G401 (cell line): Measurements from ENCODE around the gene NKX1-1. TPM values are rescaled to one million over a fixed set of nuclear protein-coding genes. Genes with fewer than 3 reads are reported as not detected.
A peak's percentile ranks its signal among the peaks of the same experiment; 100 is the strongest.
"Not testable (repeated sequence)": the region's sequence is repeated elsewhere in the genome, so short reads cannot be mapped to it uniquely, and the experiment has no call there.

Source experiments
- DNase-seq: peaks from one replicate; pipeline ENCODE4 v3.0.0-alpha.2; 2015; ENCODE audit warnings: low spot score
- in situ Hi-C: cut with HindIII; loops from 2 replicates; pipeline ENCODE4 v1.10.0; 2016; ENCODE audit warnings: low sequenced_read_pairs, mixed read lengths
- total RNA-seq: library from RNA; depleted of rRNA; stranded (reverse); fragments of >200 nt; shearing (Covaris generic); gene quantifications from 2 replicates; pipeline ENCODE4 v1.2.3, GENCODE V29; 2014

The NKX1-1 gene
- total RNA-seq, 1 experiment from 2014 or later = not detected

DNA sequence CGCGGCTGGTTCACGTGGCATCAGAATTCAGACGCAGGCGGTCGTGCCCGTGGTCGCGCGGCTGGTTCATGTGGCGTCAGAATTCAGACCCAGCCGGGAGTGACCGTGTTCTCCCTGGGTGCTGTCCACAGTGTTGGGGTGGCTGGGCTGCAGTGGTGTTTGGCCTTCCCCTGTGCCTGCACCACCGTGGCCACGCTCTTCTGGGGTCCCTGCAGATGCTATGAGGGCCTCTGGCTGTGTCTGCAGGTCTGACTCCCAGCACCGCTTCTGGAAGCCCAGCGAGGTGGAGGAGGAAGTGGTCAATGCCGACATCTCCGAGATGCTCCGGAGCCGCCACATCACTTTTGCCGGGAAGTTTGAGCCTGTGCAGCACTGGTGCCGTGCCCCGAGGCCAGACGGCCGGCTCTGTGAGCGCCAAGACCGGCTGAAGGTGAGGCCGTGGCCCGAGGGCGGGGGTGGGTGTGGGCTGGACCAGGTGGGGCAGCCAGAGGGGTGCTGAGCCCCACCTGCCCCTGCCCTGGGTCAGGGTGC is 26.4 kb downstream of the NKX1-1 start:
- no peak for DNase-seq
- in situ Hi-C loops = no loop called here

DNA sequence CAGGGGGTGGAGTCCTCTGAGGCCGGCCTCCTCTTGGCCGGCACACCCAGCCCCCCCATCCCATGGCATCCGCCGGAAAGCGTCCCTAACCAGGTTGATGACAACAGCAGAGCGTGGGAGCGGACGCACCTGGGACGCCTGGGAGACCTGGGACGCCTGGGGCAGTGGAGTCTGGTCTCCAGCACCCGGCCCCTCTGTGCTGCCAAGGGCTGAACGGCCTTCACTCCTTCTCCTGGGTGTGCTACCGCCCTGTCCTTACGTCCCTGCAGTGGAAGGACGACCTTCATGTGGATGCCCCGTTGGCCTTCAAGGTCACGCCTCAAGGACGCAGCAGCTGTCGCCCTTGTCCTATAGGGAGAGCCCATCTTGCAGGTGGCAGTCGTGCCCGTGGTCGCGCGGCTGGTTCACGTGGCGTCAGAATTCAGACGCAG is 26.9 kb downstream of the NKX1-1 start:
- no peak for DNase-seq
- in situ Hi-C loops = no loop called here

DNA sequence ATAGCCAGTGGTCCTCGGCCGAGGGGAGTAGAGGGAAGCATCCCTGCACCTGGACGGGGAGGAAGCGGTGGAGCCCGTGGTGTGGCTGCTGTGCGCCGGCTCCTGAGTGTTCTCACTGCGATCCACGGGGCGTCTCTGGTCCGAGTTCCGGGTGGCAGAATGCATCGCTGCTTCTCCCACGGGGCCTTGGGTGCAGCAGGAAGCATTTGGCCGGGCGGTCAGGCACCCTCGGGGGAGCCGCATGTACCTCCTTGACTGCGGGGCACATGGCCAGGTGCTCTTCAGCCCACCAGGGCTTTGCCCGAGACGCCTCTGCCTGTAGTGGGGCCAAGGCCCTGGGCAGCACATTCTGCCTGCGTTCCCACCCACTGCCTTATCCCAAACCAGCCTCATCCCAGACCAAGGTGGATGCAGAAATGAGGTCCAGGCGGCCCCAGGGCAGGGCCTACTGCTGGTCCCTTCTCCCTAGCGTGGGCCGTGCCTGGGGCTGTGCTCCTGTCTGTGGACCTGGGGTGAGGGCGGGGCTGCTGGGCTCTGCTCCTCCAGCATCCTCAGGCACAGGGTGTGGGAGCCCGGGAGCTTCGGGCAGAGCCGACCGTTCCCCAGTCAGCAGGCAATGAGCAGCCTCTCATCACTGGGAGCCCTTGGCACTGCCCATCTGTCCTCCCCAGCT is 27.5 kb downstream of the NKX1-1 start:
- no peak for DNase-seq

DNA sequence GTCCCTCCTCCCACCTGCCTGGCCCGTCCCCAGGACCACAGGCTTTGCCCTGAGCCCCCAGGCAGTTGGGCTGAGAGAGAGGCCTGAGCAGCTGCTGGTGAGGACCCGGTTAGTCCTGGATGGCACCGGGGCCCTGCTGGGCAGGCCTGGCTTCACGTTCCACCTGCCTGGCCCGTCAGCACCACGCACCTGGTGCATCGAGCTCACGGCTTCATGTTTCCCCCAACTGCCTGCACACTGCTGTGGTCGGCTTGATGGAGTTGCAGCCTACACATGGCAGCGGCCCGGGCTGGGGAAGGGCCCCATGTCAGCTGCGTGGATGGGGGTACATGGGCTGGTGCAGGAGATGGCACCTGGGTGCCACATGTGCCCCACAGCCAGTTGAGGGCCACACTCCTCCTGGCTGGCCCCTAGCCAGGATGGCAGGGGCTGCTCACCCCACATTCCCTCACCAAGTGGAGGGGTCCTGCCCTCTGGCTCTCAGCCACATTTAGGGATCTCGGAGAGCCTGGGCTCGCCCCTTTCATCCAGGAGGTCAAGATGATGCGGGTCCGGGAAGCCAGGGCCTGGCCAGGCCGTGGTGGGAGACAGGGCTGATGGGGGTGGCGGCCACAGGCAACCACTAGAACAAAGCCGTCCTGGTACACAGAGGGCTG is 28.5 kb downstream of the NKX1-1 start:
- in situ Hi-C loops = no loop called here

More for the DNA sequence above, 27.5 kb downstream of the NKX1-1 start:
- in situ Hi-C loops = no loop called here

DNA sequence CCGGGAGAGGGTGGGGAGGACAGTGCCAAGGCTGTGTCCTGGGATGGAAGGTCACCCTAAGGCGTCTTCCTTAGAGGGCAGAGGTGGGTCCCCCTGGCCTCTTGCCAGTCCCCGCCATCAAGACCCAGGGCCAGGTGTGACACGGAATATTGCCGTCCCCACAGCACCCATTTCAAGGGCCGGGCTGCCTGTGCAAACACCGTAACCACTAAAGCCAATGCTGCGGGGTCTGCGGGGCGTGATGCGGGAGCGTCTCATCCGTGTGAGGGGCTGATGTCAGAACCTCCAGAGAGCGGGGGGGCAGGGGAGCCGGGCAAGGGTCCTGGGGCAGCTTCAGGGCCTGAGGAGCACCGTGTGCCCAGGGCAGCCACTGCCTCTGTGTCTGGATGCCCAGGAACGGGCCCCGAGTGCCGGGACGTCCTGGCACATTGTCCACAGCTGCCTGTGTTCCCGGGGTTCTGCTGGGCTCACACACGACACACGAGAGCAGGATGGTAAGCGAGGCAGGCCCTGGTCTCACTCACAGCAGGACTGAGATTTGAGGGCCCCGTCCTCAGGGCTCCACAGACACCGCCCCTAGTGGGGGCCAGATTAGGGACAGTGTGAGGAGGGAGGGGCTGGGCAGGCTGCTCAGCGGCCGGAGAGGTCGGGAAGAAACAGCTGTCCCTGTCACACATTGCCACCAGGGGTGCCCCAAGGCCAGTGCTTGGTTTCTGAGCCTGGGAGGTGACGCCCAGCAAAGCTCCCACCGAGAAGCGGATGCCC is 29.2 kb downstream of the NKX1-1 start:
- DNase-seq = no peak
- in situ Hi-C loops = no loop called here

More for the DNA sequence above, 28.5 kb downstream of the NKX1-1 start:
- no peak for DNase-seq

DNA sequence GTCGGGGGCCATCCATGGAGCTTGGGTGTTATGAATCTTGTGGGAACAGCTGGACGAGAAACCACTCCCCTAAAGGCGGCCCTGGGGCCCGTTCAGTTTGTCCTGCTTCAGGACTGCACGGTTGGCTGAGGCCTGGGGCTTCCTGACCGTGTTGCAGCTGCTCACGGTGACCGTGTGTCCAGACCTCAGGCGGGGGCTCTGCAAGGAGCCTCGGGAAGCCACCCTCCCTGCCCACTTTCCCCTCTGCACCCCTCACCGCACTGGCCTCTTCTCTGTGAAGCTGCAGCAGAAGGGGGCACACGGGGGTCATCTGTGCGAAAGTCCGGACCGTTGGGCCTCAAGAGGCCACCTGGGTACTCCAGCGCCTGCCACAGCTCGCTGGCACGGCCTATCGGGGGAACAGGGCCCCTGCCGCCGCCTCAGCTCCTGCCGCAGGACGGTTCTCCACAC is 29.8 kb downstream of the NKX1-1 start:
- no peak for DNase-seq
- in situ Hi-C loops = no loop called here

DNA sequence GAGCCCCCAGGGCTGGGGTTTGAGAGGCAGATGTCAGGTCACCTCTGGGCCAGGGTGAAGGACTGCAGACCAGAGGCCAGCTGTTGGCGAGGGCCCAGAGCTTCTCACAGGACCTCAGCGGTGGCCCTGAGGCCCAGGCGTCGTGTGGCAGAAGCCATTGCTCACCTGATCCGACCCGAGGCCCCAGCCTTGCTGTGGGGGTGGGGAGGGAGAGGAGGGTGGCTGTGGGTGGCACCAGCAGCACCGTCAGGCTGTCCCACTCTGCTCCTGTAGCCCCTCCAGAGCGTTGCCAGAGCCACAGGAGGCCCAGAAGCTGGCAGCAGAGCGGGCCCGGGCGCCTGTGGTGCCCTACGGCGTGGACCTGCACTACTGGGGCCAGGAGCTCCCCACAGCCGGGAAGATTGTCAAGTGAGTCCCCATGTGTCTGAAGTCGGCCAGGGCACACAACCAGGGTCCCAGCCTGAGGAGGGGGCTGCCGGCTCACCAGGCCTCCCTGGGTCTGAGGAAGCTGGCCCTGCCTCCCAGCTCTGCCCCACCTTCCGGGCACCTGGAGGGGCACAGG is 30.4 kb downstream of the NKX1-1 start:
- DNase-seq = no peak
- in situ Hi-C loops = no loop called here

DNA sequence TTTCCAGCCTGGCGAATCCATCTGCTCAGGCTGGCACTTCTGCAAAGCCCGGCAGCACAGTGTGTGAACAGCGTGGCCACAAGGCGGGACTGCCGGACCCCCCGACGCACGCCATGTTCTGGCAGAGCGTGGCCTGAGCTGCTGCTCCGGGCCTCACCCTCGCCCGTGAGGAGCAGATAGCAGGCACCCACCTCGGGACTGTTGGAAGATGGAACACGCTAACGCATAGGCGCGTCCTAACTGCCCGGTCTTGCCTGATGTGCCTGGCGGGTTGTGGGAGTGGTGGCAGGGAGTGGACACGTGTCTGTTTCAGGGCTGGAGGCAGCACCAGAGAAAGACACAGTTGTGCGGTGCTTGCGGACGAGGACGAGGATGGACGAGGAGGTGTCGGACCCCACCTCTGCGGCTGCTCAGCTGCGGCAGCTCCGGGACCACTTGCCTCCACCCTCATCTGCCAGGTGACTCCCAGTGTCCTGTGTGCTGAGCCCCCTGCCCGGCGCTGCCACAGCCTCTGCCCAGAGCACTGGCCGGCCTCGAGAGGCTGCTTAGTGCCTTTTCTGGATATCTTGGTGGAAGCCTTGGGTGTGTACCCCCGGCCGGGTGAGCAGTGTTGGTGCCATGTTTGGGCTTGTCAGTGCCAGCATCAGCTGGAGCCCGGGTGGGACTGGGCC is 31.1 kb downstream of the NKX1-1 start:
- peak; percentile 39 for DNase-seq
- in situ Hi-C loops = no loop called here

DNA sequence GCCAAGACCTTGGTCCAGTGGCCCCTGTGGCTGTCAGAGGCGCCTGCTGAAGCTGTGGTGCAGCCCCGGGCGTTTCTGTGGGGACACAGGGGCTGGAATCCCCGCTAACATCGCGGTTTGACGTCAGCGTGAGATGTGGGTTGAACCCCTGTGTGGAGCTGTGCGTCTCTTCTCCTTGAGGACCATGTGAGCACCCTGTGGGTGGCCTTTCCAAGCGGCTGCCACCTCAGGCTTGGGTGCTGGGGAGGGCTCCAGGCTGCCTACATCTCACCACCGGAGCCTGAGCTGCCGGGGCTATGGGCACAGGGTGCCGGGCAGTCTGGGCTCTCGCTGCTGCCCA is 31.6 kb downstream of the NKX1-1 start:
- in situ Hi-C loops = no loop called here
- DNase-seq = no peak

DNA sequence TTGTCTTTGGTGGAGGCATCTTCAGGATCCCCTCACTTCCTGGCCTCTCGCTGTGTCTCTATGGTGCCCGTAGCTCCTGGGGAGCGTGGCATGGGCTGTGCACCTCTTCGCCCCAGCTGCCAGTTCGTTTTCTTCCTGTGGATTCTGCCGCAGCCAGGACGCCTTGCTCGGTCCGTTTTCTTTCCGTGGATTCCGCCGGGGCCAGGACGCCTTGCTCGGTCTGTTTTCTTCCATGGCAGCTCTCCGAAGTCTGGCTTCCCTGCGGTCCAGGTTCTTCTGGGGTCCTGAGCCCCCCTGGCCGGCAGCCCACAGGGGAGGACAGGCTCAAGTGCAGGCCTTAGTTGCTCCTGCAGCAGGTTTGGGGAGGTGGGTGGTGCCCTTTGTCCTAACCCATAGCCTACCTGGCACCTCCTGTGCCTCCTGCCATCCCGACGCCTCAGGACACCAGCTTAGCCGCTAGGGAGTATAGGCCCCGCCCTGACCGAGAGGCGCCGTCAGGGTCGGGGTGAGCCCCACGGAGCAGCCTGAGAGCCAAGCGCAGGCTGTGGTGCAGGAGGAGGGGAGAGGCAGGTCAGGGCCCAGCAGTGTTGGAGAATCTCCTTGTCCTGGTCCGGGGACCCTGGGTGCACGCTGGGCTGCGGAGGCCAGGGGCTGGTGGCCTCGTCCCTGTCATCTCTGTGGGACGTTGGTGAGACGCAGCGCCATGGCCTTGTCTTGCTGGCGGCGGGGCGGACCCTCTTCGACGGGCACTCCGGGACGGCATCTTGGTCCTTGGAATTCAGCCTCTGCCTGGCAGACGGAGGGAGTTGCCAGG is 32.1 kb downstream of the NKX1-1 start:
- no peak for DNase-seq
- in situ Hi-C loops = no loop called here

DNA sequence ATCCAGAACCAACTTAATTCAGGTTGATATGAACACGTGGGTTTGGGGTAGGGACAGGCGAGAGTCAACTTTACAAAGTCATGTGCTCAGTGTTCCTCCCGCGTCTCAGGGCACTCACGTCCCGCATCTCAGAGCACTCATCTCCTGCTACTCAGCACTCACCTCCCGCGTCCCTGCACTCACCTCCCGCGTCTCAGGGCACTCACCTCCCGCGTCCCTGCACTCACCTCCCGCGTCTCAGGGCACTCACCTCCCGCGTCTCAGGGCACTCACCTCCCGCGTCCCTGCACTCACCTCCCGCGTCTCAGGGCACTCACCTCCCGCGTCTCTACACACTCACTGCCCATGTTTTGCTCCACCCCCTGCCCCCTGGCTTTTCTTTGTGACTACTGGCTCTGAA is 33.7 kb downstream of the NKX1-1 start:
- in situ Hi-C loops, DNase-seq: not testable (repeated sequence)

DNA sequence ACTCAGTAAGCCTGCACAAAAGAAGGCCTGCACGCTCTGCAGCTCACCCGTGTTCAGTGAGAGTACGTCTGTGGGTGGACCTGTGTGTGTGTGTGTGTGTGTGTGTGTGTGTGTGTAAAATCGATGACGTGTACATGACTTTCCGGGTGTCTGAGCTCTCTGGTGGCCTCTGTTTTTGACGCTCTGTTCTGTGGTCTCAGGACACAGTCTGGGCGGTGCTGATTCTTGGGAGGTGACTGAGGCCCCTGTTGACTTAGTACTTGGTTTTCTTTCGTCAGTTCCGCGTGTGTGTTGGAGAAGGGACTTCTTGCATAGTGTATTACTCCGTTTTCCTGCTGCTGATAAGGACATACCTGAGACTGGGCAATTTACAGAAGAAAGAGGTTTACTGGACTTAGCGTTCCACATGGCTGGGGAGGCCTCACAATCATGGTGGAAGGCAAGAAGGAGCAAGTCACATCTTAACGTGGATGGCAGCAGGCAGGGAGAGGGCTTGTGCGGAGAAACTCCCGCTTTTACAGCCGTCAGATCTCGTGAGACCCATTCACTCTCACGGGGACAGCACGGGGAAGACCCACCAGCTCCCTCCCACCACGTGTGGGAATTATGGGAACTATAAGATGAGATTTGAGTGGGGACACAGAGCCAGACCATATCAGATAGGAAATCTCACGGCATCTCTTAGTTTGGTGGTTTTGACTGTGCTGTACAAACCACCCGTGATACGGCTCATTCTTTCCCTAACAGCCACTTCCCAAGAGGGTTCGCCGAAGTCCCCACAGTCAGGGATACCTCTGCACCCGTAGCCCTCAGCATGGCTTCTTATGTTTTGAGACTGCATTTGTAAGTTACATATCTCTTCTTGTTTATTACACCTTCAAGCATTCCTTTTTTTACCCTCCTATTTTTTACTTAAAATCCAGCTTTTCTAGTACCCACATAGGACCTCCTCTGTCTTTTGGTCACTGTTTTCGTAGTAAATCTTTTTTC is 34.8 kb downstream of the NKX1-1 start:
- no peak for DNase-seq
- in situ Hi-C loops = no loop called here

DNA sequence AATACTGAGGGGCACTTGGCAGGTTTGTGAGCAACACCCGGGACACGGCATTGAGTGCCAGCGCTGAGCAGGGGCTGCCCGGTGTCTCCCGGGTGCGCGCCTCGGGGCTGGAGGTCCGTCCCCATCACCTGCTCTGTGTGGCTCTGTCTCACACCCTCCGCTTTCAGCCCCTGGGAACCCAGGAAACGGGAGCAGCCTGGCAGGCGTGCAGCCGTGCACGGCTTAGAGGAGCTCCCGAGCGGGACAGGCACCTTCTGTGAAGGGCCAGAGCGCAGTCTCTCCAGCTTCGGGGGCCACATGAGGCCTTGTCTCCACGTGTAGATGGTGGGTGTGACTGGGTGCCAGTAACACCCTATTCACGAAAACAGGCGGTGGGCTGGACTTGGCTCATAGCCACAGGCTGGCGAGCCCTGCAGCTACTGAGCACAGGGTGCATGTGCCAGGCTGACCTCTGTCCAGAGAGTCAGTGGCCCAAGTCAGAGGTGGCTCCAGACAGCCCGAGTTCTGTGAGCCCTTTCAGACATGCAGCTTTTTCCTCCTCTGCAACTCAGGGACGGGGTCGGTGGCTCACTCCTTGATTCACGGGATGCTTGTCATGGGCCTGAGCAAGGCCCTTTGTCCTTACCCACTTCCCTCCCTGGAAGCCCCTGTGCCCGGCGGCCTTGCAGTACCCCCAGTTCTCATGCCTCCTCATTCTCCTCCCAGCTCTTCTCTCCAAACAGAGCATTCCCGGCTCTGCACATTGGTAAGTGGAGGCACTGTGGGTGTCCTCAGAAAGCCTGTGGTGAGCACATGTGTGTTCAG is 35.7 kb downstream of the NKX1-1 start:
- DNase-seq = no peak
- in situ Hi-C loops = no loop called here

DNA sequence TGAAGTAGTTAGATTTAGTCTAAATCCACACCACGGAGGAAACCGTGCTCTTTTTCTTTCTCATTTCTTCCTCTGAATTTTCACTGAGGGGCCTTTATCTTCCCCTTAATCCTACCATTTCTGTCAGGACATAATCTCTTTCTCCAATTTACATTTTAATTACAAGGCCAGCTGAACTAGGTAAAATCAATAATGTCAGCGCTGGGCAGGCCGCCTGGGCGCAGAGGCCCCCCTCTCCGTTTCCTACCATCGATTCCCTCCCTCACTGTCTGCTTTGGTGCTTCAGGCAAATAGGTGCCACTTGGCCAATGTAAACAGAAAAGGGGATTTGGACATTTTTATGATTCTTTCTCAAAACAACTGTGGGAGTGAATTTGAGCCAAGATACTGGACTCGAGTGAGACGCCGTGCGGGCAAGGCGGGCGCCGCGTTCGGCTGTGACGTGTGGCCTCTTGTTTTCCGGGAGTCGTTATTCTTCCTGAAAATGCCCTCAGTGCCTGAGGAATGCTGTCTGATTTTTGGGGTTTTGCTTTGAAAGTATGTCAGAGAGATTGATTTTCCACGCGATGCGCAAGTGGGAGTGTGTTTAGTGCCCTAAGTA is 36.7 kb downstream of the NKX1-1 start:
- no peak for DNase-seq
- in situ Hi-C loops = no loop called here

DNA sequence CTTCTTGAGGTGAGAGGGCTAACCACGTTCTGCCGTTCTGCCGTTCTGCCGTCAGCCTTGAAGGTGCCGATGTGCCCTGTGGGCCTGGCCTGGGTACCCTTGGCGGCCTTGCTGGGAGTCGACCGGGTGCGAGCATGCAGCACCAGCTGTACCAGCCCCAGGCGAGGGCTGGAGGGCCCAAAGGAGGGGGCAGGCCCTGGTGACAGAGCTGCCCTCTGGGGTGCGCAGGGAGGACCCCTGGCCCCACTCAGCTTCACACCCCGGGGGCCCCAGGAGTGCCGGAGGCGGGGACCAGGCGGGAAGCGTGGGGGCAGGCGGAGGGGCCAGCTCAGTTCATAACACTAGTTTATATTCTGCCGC is 37.2 kb downstream of the NKX1-1 start:
- in situ Hi-C loops = no loop called here
- no peak for DNase-seq

DNA sequence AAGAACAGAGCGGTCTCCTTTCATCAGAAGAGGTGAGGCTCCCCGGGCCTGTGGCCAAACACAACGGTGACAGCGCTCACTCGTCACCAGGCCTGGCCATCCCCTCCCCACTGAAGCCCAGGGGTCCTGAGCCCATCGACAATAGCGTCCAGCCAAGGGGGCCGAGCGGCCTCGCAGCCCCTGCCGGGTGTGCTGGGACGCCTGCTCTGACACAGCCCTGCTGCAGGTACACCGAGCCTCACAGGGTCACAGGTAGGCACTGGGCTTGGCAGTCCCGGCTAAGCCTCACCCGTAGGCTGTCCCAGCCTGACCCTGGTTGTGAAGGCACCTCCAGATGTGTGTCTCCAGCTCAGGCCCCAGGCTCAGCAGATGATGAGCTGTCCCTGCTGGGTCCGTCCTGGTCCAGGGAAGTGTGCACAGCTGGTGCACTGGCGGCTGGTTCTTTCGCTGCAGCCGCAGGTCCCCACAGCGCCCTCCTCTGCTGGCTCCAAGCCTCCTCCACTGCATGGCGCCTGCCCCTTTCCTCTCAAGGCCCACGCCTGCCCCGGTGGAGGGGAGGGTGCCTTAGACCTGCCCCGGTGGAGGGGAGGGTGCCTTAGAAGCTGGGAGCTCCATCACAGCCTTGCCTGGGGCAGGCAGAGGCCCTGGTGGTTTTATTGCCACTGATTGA is 37.7 kb downstream of the NKX1-1 start:
- in situ Hi-C loops = no loop called here
- no peak for DNase-seq
